GM21825 (cell line): ENCODE measurements around the gene HYDIN.
"Not testable (repeated sequence)": the region's sequence is repeated elsewhere in the genome, so short reads cannot be mapped to it uniquely, and the experiment has no call there.

Source experiments
- ATAC-seq: cut with Tn5 transposase; IDR thresholded peaks from one replicate; pipeline ENCODE4 v1.9.1; 2021; ENCODE audit warnings: mild to moderate bottlenecking, moderate library complexity; ENCODE audit not compliant: unreplicated experiment

The HYDIN gene

DNA sequence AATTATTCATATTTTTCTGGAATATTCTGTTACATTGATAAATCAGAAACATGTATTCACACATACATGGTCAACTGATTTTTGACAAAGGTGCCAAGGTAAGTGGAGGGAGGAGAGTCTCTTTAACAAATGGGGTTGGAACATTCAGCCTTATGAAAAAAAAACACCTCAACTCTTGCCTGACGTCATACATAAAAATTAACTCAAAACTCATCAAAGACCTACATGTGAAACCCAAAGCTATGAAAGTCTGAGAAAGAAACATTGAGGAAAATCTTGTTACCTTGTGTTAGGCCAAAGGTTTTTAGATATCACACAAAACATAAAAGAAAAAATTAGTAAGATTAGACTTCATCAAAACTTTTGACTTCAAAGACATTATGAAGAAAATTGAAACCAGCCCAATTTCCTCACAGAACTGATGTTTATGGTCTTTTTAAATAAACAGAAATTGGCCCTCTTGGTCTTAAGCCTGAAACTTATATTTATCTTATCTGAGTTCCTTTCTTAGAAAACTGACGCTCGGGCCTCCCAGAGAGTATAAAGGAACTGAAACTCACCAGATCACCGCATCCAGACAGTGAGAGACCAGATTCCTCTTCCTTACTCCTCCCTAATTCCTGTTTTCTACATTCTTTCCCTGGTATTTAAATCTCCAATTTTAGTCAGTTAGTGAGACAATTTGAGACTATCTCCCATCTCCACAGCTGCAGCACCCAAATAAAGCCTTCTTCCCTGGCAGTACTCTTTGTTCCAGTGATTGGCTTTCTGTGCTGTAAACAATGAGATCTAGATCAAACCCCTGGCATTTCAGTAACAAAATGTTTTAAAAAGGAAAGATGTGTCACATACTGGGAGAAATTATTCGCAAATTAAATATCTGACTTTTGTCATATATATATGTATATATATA, 4.0 kb downstream of the HYDIN start:
- ATAC-seq = no peak

- ATAC-seq = no peak
Measured at GRCh38 chr16:71225145-71225544, 5.4 kb downstream of the HYDIN start.

DNA sequence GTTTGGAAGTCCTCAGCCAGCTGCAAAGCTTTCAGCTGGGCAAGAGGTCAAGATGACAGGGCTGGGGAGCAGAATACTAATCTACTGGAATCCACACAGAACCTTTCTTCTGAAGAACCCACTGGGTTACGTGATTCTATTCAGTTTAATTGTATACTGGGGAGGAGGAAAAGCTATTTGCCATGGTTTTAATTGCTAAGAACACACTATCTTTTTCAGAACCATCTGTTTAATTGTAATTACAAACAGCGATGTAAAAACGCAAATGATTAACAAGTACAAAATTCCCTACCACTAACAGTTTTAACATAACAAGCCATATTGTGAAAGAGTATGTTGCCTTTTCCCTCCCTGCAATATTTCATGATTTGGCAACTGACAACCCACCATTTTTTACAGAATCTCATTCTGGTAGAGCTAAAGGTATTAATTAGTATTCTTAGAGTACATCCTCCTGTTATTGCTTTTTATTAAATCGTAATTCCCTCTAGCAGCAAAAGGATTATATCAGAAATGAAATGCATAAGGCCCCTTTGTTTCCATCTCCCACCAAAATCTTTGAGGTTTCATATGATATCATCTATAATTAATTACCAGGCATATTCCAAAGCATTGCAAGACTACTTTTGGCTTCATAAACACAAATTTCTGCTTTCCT, 12.1 kb downstream of the HYDIN start:
- no peak for ATAC-seq

DNA sequence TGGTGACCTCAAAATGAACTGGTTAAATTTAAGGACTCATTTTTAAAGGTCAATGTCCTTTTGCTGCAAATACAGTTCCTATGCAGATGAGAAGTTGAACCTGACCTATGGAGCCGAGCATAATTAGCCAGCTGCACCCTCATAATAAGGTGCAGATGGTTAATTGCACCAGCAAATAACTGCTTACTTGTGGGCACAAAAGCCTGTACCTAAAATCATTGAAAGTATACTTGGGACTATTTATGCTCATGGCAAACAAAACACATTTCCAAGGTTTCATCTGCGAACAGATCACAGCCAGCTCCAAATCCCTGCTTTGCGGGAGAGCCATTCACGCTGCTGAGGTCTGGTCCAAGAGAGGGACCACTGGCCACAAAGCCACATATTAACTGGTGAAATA, 13.0 kb downstream of the HYDIN start:
- no peak for ATAC-seq

DNA sequence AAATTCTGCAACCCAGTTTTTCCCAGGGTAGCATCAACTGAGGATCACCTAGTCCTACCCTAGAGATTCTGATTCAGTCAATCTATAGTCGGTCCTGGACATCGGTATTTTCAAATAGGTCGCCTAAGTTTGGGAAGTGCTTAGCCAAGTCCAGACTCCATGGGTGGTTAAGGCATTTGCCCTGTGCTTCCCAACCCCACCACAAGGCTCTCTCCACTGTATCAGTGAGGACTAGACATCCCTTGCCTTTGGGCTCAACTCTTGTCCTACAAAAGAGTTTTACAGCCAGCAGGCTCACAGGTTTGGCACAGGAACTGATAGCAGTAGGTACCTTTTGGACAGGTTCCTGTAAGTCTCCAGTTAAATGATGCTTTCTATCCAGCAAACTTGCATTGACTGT, 13.8 kb downstream of the HYDIN start:
- ATAC-seq = no peak

GRCh38 chr16:71214746-71215381, 15.7 kb downstream of the HYDIN start:
- ATAC-seq = no peak

GRCh38 chr16:71205482-71206131, 24.9 kb downstream of the HYDIN start:
- ATAC-seq = no peak

GRCh38 chr16:71203631-71204030, 26.9 kb downstream of the HYDIN start:
- ATAC-seq = no peak

DNA sequence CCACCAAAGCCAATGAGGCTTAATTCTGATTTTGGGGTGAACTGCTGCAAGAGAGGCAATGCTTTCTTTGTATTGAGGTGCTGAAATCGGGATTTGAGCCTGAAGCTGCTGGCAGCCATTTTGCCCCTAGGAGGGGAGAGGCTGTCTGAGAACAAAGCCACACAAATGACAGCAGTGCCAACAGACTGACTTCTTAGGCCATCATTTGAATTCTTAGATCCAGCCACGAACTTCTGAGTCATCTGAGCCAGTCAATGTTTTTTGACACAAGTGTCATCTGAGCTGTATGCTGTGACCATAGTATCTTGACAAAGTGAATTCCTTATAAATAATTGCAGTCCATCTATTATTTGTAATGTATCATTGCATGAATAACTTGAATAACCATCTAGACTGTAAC, 29.0 kb downstream of the HYDIN start:
- ATAC-seq = no peak

- no peak for ATAC-seq
Measured at GRCh38 chr16:71201054-71201453, 29.5 kb downstream of the HYDIN start.

- no peak for ATAC-seq
Measured at GRCh38 chr16:71198408-71198807, 32.1 kb downstream of the HYDIN start.

DNA sequence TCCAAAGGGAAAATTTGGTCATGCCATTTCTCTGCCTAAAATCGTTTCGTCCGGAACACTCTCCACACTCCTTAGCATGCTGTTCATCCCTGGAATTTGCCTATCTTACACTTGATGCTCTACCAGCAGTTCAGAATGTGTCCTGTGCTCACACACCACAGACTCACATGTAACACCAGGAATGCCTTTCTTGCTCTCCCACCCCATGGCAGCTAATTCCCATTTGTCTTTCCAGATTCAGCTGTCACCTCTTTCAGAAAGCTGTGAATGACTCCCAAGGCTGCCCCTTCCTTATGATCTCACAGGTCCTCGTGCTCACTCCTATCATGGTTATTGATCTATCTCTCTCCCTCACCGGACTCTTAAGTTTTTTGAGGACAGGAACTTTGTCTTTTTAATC, 38.1 kb downstream of the HYDIN start:
- no peak for ATAC-seq

DNA sequence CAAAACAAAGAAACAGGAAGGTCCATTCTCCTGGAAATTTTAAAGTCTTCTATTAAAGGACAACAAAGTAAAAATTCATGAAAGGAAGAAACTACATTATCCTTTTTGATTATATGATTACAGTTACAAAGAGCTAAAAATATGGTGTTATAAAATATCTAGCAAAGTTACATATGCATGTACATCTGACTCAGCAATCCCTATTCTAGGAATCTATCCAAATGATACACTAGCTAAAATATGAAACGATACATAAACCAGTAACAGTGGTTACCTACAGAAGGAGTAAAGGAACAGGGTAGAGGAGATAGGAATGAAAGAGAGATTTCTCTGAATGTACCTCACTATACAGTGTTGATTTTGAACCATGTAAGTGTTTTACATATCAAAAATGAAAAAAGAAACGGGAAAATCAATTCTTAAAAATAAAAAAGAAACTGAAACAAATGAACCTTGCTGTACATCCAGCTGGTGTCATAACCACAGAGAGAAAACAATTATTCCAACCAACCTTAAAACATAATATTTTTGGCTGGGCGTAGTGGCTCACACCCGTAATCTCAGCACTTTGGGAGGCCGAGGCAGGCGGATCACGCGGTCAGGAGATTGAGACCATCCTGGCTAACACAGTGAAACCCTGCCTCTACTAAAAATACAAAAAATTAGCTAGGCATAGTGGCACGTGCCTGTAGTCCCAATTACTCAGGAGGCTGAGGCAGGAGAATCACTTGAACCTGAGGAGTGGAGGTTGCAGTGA, 41.4 kb downstream of the HYDIN start:
- ATAC-seq = no peak

DNA sequence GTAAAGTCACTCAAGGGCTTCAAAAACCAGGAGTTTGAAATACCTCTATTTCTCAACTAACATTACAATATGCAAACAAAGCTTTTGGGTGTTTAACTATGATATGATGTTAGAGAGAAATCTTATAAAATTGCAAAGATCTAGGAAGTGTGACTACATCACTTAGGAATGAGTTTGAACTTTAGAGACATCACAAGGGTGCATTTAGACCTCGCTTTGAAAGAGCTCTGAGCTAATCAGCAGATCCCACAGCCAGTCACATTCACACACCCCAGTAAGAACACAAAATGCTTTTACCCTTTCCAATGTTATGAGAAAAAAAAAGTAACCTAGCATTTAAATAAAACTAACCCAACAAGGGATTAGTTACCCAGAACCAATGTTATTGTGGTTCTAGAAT, 45.2 kb downstream of the HYDIN start:
- no peak for ATAC-seq

GRCh38 chr16:71179569-71179968, 51.0 kb downstream of the HYDIN start:
- ATAC-seq = no peak

- ATAC-seq = no peak
Measured at GRCh38 chr16:71172481-71173207, 57.9 kb downstream of the HYDIN start.

DNA sequence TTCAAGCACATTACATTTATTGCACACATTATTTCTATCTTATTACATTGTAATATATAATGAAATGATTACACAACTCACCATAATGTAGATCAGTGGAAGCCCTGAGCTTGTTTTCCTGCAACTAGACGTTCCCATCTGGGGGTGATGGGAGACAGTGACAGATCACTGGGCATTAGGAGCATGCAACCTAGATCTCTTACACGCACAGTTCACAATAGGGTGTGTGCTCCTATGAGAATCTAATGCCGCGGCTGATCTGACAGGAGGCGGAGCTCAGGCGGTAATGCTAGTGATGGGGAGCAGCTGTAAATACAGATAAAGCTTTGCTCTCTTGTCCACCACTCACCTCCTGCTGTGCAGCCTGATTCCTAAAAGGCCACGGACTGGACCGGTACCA, 69.5 kb downstream of the HYDIN start:
- not testable (repeated sequence) for ATAC-seq

GRCh38 chr16:71157278-71157677, 73.2 kb downstream of the HYDIN start:
- not testable (repeated sequence) for ATAC-seq

DNA sequence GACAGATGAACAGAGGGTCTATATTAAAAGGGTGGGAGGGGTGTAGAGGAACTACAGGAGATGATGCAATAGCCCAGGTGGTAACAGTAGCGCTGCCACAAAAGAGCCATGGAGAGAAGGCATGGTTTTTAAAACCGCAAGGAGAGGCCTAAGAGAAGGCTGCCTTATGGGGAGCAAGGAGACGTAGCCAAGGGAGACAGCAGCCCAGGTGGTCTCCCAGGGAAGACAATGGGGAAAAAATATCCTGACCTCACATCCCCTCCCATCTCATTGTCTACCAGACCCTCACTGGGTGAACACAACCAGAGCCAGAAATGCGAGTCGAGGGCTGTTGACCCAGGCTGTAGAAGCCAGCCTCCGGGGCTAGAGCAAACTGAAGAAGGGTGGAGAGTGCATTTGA, 77.2 kb downstream of the HYDIN start:
- not testable (repeated sequence) for ATAC-seq

GRCh38 chr16:71151654-71152053, 78.9 kb downstream of the HYDIN start:
- ATAC-seq = not testable (repeated sequence)
